Stimulated activated CD8-positive, alpha-beta memory T cell treated with anti-CD3 and anti-CD28 coated beads, Interleukin-15, amount 100 ng/mL, for 1 hour (primary cell): ENCODE measurements around the gene FAM171A1.
A peak's percentile ranks its signal among the peaks of the same experiment; 100 is the strongest.

Experiments used
- DNase-seq: peaks from one replicate; pipeline ENCODE4 v3.0.0-alpha.2; 2020; ENCODE audit warnings: low read depth

FAM171A1 gene

DNA sequence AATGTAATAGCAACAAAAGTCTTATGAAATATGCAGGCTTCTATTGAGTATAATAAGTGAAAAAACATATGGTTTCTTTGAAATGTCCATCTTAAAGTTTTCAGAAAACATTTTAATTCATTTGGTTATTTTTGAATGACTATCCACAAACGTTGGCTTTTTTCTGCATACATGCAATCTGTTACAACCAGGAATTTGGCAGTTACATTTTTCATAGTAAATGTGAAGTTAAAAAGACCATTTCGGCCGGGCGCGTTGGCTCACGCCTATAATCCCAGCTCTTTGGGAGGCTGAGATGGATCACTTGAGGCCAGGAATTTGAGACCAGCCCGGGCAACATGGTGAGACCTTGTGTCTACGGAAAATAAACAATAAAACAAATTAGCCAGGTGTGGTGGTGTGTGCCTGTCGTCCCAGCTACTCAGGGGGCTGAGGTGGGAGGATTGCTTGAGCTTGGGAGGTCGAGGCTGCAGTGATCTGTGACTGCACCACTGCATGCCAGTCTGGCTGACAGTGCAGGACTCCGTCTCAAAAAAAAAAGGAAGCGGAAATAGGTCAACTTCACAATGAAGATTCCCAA lies 128.7 kb downstream of the FAM171A1 start:
- no peak for DNase-seq

DNA sequence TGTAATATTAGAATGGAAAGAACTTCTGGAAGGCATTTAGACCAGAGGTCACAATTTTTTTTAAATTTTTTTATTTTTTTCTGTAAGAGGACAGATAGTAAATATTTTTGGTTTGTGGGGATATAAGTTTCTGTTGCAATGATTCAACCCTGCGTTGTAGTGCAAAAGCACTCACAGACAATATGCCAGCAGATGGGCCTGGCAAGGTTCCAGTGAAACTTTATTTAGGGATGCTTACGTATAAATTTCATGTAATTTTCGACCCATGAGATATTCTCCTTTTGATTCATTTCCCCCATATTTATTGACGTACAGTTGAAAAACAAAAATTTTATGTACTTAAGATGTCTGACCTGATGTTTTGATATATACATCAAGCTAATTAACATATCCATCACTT lies 129.8 kb downstream of the FAM171A1 start:
- DNase-seq = no peak

GRCh38 chr10:15238555-15239335 lies 132.3 kb downstream of the FAM171A1 start:
- DNase-seq = no peak

- no peak for DNase-seq
Measured at GRCh38 chr10:15237351-15237750, 133.7 kb downstream of the FAM171A1 start.

DNA sequence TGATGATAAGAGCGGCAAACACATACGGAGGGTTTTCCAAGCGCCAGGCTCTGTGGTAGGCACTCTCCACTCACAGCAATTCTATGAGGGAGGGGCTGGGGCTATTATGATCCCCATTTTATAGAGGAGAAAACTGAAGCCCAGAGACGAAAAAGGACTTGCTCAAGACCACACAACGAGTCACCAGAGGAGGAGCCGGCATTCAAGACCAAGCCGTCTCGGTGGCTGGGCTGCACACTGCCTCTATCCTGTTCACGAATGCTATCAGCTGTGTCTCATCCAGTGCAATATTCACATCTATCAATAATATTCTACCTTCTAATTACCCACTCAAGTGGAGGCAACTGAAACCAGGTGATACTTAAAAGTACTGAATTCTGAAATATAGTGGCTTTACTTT lies 134.7 kb downstream of the FAM171A1 start:
- no peak for DNase-seq

- no peak for DNase-seq
Measured at GRCh38 chr10:15232279-15232678, 138.8 kb downstream of the FAM171A1 start.

DNA sequence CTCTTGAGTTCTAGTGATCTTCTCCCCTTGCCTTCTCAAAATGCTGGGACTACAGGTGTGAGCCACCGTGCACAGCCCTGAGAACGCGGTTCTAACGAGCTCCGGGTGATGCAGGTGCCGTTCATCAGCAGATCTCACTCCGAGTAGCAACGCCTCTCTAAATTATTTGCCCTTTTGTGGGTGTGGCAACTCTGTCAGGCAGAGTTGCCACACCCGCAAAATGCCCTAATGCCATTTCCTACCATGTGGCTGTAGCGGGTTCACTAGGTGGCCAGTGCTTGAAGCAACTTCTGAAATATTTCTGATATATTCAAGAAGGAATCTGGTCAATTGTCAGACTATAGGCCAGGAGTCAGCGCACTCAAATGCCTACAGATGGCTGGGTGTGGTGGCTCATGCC lies 139.7 kb downstream of the FAM171A1 start:
- DNase-seq = no peak

GRCh38 chr10:15230257-15230656 lies 140.8 kb downstream of the FAM171A1 start:
- DNase-seq = no peak

GRCh38 chr10:15229268-15229667 lies 141.8 kb downstream of the FAM171A1 start:
- no peak for DNase-seq

GRCh38 chr10:15228426-15228825 lies 142.7 kb downstream of the FAM171A1 start:
- DNase-seq = no peak

GRCh38 chr10:15227611-15228372 lies 143.3 kb downstream of the FAM171A1 start:
- DNase-seq = no peak

DNA sequence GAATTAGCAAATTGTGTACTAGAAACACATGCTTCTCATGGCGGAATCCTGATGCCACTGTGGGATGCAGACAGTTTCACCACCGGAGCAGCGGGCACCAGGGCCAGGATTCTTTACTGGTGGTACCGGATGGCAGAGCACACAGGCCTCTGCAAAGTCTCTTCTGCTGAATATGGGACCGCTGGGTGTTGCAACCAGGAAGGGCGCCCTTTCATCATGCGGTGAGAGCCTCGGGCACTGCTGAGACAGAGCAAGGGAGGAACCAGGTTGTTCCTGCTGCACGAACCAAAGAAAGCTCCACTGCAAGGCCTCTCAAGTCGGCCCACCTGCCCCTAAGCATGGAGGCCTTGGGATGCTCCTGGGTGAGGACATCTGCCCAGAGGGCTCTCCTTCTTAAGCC lies 145.6 kb downstream of the FAM171A1 start:
- DNase-seq = no peak

DNA sequence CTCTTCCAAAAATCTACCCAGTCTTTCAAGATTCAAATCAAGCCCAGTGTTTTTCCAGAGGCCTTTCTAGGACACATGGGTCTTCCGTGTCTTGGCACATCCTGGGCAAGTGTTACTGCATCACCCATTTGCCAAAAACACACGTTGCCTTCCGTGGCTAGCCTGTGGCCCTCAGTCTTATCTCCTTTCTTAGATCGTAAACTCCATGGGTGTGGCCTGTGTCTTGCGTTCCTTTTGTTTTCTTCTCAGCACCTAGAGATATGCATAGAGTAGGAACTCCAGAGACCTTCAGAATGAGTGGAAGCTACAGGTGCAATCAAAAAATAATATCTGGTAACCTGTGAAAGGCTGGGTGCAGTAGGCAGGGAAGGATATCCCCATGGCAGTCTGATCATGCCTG lies 146.1 kb downstream of the FAM171A1 start:
- no peak for DNase-seq

- no peak for DNase-seq
Measured at GRCh38 chr10:15223174-15223573, 147.9 kb downstream of the FAM171A1 start.

DNA sequence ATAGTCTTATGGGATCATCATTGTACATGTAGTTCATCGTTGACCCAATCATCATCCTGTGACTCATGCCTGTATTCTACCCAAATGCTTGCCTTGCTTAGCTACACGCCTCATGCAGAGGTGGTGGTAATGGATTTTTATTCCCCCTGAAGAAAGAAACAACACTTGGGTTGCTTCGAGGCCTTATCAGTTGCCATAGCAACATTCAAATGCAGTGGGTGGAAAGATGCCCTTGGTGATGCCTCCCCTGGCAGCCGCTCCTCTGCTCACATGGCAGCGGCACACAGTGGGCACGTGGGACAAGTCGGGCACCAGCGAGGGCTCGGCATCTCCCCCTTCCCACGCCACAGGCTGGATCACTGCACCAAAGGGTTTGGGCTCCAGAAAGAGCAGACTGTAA lies 148.6 kb downstream of the FAM171A1 start:
- no peak for DNase-seq

DNA sequence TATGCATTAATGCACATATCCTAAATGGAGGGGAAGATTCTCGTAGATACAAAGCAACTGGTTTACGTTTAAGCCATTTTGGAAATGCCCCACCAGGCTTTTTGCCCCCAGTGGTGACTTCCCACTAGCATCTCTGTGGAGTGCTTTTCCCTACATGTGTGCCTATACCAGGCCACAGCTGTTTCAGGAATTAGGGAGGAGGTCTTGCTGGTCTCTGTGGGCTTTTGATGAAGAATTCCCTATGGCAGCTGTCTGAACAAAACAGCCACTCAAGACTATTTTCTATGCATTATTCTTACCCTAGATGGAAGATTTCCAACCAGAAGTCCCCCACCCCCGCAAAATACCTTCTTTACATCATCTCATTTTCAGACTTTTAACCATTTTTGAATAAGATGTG lies 150.6 kb downstream of the FAM171A1 start:
- no peak for DNase-seq

- DNase-seq = no peak
Measured at GRCh38 chr10:15216700-15217099, 154.4 kb downstream of the FAM171A1 start.

- DNase-seq = no peak
Measured at GRCh38 chr10:15214237-15214636, 156.9 kb downstream of the FAM171A1 start.

- DNase-seq = no peak
Measured at GRCh38 chr10:15213461-15213861, 157.6 kb downstream of the FAM171A1 start.

DNA sequence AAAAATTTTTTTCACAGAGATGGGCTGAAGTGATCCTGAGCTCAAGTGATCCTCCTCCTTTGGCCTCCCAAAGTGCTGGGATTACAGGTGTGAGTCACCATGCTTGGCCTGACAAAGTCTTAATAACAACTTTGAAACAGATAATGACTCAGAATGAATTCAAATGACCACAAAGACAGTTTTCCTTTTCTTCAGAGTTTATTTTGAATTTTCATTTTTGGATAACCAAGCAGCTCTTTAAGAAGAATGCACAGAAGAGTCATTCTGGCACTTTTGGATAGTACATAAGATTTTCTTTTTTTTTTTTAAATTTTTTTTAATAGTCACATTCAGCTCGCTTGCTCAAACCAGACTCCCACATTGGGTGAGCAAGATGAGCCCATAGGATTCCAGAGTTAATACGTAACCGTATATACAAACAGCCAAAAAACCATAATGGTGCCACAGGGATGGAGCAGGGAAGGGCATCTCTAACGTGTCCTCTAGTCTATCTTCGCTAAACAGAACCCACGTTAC lies 159.6 kb downstream of the FAM171A1 start:
- no peak for DNase-seq

- no peak for DNase-seq
Measured at GRCh38 chr10:15210521-15210920, 160.6 kb downstream of the FAM171A1 start.

- peak; percentile 71 for DNase-seq
Measured at GRCh38 chr10:15209827-15210509, 161.1 kb downstream of the FAM171A1 start.
